Kidney (tissue), 14 donors: ENCODE results near the gene ATP6V1F. TPM values are rescaled to one million over a fixed set of nuclear protein-coding genes. Genes with fewer than 3 reads are reported as not detected.
A peak's percentile ranks its signal among the peaks of the same experiment; 100 is the strongest.

Source experiments
- DNase-seq, 5 donors: peaks; one replicate each; pipeline ENCODE4 v3.0.0-alpha.2; 2013 to 2020
- FAIRE-seq: peaks from 2 replicates; lab custom pipeline; 2012; peaks lifted over from hg19 to GRCh38; lab: Jason Lieb, UNC
- H3K27ac ChIP-seq, 2 donors: one replicate each; pipeline ENCODE4 v1.7.0; 2013; ENCODE audit warnings: low read depth in 2 of 2, low read length in 2 of 2, inconsistent platforms in 1 of 2
- H3K27me3 ChIP-seq: one replicate; pipeline ENCODE4 v1.7.1; 2013; ENCODE audit warnings: low read length, inconsistent platforms; ENCODE audit not compliant: control insufficient read depth, insufficient read depth
- H3K36me3 ChIP-seq, 3 donors: one replicate each; pipeline versions ENCODE4 v1.7.0 to v1.7.1; 2013; ENCODE audit warnings: low read length in 3 of 3, control low read depth in 1 of 3, inconsistent platforms in 1 of 3; ENCODE audit not compliant: insufficient read depth in 3 of 3, control insufficient read depth in 2 of 3
- H3K4me1 ChIP-seq, 3 donors: one replicate each; pipeline versions ENCODE4 v1.7.0 to v1.7.1; 2013; ENCODE audit warnings: low read length in 3 of 3, inconsistent platforms in 1 of 3, low read depth in 1 of 3; ENCODE audit not compliant: control insufficient read depth in 2 of 3, insufficient read depth in 2 of 3
- H3K4me3 ChIP-seq, 3 donors: one replicate each; pipeline versions ENCODE4 v1.7.0 to v1.8.1; 2013; ENCODE audit warnings: low read length in 3 of 3, control low read depth in 1 of 3, inconsistent platforms in 1 of 3
- H3K9ac ChIP-seq, 3 donors: one replicate each; pipeline versions ENCODE4 v1.7.0 to v1.7.1; 2013; ENCODE audit warnings: low read length in 3 of 3, control low read depth in 1 of 3, inconsistent platforms in 1 of 3
- H3K9me3 ChIP-seq, 3 donors: one replicate each; pipeline versions ENCODE4 v1.7.0 to v1.7.1; 2013; ENCODE audit warnings: low read length in 3 of 3, control low read depth in 1 of 3, inconsistent platforms in 1 of 3; ENCODE audit not compliant: control insufficient read depth in 2 of 3, insufficient read depth in 1 of 3
- CTCF ChIP-seq: IDR thresholded peaks from 3 replicates; pipeline ENCODE4 v1.5.1; 2012; ENCODE audit warnings: mild to moderate bottlenecking, moderate library complexity, borderline replicate concordance; ENCODE audit not compliant: insufficient read depth; ENCODE audit errors: extremely low read depth
- intact Hi-C: fragments of 100-400 bp; cut with DNase I; formaldehyde crosslinking; loops from one replicate; pipeline ENCODE4 v1.11.1; 2022
- polyA plus RNA-seq: library from polyadenylated mRNA; stranded (reverse); fragments of 350-450 nt; fragmentation: Illumina TruSeq; extraction: RNeasy Lipid Tissue Mini Kit (QIAGEN cat#74804); gene quantifications from one replicate; pipeline ENCODE4 v1.2.3, GENCODE V29; 2014; ENCODE audit warnings: low read depth, low replicate concordance; ENCODE audit not compliant: insufficient read depth
- total RNA-seq: library from RNA; stranded (reverse); fragmentation: NEBNext Ultra II Directional; extraction: Animal tissue kit (Norgen Biotek cat#: 25700); gene quantifications from one replicate; pipeline ENCODE4 v1.2.1, GENCODE V29; 2021
- donor health status: control.
- donor health status: control.
- donor health status: control.
- donor health status: control.
- donor health status: control.
- donor health status: DM: yes; HTN: yes; CAD: no.
- donor health status: Normal renal cell carcinoma (clear cell type).

The ATP6V1F gene
- total and polyA plus RNA-seq, 2 donors from 2014 or later = 161 to 684 TPM

GRCh38 chr7:128848289-128849155, 14.1 kb upstream of the ATP6V1F start:
- Histone ChIP-seq H3K4me3 (no peak overlapping the region), H3K9me3 (no peaks in the 10 kb centered on the region), H3K27me3 (no peaks in the 10 kb centered on the region), H3K9ac (no peak overlapping the region), H3K27ac (no peak overlapping the region), H3K36me3 (no peaks in the 10 kb centered on the region), H3K4me1 (peaks cover 0 to 5% (median 0%) of the 10 kb centered on the region in 3 donors)
- FAIRE-seq (no peak), DNase-seq (peak in 1 of 5 donors; percentile 52)
- intact Hi-C loops = no loop called here
- no peak for TF ChIP-seq CTCF

- no peak overlapping the region for H3K27ac ChIP-seq
Observed at GRCh38 chr7:128849156-128849515, 13.5 kb upstream of the ATP6V1F start.

GRCh38 chr7:128849804-128850490, 12.7 kb upstream of the ATP6V1F start:
- TF ChIP-seq CTCF = no peak
- no peaks in the 10 kb centered on the region for H3K36me3 ChIP-seq
- intact Hi-C loops = no loop called here
- peaks cover 0 to 5% (median 0%) of the 10 kb centered on the region in 3 donors for H3K4me1 ChIP-seq
- H3K4me3 ChIP-seq = peak overlapping the region in 1 of 3 donors; percentile 21
- FAIRE-seq (no peak), DNase-seq (peak in 1 of 5 donors; percentile 61)
- peak overlapping the region in 1 of 3 donors; percentile 40 for H3K9ac ChIP-seq
- H3K27ac ChIP-seq = peak overlapping the region; percentile 42 to 60
- no peaks in the 10 kb centered on the region for H3K9me3 ChIP-seq
- no peaks in the 10 kb centered on the region for H3K27me3 ChIP-seq

More at GRCh38 chr7:128849156-128849515, 13.5 kb upstream of the ATP6V1F start:
- FAIRE-seq (no peak), DNase-seq (no peak)
- no peak overlapping the region for H3K9ac ChIP-seq
- no peak overlapping the region for H3K4me3 ChIP-seq
- TF ChIP-seq CTCF = no peak
- H3K4me1 ChIP-seq = peaks cover 0 to 5% (median 0%) of the 10 kb centered on the region in 3 donors
- H3K27me3 ChIP-seq = no peaks in the 10 kb centered on the region
- no peaks in the 10 kb centered on the region for H3K9me3 ChIP-seq
- no peaks in the 10 kb centered on the region for H3K36me3 ChIP-seq
- intact Hi-C loops = no loop called here
